CD4-positive, alpha-beta T cell treated with Interleukin-2 at 100 ng/mL for 4 hours (primary cell): ENCODE results near the gene VPS39.

ENCODE experiments used
- DNase-seq: peaks from one replicate; pipeline ENCODE4 v3.0.0-alpha.2; 2020; ENCODE audit warnings: low spot score

VPS39 gene

DNA sequence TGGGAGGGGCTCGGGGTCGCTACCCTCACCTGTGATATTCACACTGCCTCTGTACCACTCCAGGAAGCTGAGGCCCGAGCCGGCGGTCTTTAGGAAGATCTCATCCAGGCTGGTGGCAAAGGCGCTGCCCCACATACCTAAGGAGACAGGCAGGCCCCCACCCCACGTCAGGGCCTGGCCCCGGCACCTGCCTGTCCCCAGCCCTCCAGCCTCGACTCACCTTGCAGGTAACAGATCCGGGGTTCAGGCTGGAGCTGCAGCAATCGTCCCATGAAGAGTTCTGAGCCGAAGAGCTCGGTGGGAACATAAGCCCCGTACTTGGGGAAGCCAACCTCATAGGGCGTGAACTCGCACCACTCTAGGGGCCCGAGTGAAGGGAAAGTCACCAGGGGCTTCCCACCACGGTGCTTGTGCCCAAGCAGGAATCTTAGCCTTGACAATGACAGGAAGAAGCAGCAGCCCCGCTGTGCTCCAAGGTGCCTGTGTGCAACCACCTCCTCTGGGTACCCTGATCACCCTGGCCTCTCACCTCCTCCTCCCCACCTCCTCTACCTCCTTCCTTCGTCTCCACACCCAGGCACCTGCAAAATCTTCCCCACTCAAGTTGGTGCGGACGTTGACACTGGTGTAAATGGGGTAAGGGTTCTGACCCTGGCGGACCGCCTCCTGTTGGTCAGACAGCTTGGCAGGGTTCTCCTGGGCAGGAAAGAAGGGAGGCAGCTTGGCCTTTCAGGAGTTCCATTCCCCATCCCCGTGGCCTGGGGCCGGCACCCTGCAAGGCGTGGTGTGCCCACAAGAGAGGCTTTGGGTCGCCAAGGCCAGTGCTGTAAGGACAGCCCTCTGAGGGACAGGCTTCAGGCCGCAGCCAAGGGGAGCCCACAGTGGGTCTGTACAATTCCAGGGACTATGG, 62.3 kb downstream of the VPS39 start:
- DNase-seq, result no peak

DNA sequence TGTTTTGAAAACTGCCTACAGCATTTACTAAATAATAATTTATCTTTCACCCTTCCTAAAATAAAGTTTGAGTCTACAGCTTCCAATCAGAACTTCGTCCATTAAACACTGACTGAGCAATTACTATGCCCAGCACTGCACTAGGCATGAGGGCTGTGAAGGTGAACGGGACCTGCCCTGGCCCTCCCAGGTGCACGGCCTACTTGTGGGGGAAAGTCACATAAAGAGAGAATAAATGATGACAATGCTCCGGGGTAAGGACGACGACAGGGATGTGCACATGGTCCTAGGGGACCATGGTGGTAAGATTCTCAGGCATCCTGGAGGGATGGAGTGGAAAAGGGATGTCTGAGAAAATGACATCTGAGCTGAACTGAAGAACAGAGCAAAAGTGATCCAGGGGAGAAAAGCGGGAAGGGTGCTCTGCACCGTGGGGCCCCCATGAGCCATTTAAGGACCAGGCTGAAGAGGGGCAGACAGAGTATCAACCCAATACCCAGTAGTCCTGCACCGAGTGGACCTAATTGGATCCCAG, 63.2 kb downstream of the VPS39 start:
- no peak for DNase-seq

DNA sequence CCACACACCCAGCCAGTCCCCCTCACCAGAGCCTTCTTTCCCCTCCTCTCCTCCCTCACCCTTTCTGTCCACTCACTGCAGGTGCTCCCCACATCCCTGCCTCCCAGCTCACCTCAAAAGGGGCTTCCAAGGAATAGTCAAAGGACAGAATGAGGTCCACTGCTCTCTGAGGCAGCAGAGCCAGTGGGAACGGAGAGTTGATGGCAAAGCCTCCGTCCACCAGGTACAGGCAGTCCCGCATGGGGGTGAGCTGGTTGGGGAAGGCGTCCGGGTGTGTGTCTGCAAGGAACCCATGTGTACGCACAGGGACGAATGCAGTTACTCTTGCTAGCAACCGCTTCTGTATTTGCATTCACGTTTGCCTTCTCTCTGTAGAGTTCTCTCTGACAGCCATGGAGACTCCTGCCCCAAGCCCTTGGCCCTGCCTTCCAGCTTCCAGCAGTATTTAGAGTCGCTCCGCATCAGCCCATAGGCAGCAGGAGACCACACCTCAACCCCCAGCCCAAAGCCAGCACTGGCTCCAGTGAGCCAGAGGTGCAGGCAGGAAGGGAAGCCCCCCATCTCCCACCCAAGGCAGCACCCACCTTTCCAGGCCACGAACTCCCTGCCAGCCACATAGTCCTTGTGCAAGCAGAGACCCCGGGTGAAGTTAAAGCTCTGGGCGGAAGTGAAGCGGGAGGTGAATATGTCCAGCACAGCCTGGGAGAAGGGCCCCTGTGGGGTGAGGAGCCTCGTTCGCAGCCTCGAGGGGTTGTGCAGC, 64.1 kb downstream of the VPS39 start:
- DNase-seq, result no peak

DNA sequence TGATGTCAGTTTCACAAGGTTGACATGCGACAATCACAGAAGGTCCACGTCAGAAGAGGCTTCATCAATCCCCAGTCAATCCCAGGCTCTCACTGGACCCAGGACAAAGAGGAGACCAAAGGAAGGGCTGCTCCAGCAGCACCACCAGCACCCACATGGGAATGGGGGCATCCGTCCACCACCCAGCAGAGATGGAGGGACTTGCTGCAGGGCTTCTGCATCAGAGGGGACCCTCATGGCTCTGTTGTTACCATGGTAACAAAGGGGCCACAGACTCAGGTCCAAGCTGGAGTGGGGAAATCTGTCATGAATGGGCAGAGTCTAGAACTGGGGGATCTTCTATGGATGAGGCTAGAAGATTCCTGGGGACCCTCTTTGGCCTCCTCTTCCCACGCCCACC, 64.7 kb downstream of the VPS39 start:
- DNase-seq, result no peak

DNA sequence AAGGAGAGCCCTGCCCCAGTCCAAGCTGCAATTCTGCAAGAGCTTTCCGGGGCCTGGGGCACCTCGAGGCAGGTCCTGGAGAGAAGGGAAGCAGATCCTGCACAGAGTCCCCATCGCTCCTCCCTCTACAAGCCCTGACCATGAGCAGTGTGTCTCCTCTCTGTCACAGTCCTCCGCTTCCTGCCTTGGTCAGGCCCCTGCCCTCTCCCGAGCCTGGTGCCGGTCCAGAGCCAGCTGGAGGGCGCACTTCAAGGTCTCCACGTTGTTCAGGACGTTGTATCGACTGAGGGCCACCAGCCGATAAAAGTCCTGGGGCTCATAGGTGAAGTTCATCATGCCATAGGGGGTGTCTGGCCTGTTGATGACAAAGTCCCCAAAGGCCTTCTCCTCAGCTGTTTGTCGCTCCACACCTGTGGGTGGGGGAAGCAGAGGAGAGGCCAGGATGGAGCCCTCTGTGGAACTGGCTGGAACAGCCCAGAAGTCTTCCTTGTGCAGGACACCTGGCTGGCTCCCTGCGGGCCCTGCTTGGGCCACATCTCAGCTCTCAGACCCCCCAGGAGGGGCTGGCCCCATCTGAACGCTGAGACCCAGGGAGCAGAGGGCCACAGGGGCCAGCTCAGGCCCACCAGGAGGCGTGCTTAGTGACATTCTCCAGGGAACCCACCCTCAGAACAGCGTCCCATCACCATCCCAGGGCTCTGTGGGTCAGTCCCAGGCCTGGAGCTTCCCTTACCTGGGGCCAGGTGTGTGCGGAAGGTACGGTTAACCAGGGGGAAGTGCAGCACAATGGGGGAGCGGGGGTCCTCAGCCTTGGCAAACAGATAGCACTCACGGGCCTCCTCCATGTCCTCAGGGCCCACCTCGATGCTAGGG, 66.1 kb downstream of the VPS39 start:
- DNase-seq, result no peak

DNA sequence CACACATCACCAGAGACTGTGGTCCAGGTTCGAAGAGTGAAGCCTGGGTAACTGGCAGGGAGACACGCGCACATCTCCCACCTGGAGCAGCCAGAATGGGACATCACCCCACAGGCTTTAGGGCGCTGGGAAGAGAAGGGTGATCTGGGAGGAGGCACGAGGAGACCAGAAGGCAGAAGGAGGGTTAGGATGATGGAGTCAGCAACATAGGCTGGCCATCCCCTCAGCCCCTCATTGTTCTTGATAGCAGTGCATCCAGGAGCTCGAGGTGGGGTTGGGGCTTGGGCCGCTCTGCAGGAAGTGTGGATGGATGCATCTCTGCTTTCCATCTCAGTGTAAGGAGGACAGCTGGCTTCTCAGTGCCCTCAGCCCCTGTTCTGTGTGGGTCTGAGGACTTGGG, 66.9 kb downstream of the VPS39 start:
- no peak for DNase-seq

DNA sequence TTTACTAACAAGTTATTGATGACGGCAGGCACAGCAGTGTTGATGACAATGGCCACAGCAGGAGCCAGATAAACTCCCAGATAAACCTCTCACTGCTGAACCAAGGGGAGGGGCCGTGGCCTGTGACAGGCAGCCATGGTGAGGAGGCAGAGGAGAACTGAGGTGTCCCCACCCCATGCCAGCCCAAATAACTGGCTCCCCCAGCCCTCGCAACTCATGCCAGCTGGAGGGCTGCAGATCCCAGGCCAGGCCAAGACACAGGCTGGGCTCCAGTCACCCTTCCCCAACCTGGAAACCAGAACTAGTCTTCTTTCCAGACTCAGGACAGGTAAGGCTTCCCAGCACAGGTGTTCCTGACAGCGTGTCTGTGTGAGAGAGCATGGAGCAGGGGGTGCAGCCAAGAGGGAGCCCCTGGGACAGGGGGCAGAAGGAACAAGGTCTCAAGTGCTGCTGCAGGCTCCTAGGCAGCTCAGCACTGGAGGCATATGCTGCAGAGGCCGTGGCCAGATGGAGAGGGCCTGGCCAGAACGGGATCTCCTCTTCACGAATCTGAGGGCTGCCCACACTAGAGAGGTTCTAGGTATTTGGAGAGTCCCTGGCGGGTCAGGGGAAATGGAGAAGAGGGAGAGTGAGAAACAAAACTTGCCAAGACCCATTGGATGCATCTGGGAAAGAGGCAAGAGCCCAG, 67.6 kb downstream of the VPS39 start:
- DNase-seq, result no peak

DNA sequence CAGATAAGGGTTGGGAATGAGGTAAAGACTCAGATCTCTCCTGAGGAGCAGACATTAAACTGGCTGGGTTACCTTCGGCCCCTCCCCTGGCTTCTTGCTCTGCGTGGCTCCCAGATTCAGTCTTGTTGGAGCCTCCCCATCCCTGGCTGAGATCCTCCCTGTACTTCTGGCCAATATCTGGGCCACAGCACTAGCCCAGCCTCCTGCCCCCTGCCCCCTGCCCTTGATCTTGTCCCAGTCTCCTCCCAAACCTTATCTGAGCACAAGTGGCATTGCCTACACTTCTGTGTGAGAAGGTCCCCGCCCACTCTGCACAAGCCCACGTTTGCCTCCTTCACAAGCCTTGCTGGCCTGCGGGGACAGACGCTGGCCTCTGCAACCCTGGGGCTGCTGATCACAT, 68.5 kb downstream of the VPS39 start:
- no peak for DNase-seq

DNA sequence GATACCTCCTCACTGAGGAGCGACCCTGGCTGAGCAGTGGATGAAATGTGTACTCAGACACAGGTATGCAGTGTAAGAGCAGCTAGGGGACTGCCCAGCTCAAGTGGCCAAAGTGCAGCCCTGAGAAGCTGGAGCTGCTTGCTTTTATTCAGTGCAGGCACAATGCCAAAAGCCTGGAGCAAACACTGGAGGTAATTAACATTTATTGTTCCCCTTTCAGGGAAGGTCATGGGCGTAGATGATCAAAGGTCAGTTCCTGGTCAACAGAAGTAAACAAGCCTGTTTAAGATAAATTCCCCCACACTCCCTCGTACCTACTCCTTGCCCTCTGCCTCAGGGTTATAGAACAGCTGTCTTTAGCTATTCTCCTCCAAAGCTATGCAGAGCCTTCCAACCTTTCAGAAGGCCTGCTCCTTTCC, 69.1 kb downstream of the VPS39 start:
- no peak for DNase-seq

DNA sequence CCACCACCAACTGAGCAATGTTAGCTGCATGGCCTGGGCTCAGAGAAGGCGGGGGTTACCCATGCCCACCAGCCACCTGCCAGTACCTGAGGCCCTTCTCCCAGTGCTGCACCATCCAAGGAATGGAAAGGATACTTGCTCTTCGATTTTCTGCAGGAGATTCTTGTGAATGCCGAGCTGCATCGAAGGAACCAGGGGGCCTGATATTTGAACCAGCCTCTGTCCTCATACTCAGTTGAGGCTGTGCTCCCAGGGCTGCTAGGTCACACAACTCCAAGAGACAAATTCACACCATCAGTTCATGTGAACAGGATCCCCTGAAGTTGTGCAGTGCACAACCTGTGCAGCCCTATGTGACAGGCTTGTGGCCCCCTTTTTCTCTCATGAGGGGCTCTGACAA, 69.7 kb downstream of the VPS39 start:
- no peak for DNase-seq

DNA sequence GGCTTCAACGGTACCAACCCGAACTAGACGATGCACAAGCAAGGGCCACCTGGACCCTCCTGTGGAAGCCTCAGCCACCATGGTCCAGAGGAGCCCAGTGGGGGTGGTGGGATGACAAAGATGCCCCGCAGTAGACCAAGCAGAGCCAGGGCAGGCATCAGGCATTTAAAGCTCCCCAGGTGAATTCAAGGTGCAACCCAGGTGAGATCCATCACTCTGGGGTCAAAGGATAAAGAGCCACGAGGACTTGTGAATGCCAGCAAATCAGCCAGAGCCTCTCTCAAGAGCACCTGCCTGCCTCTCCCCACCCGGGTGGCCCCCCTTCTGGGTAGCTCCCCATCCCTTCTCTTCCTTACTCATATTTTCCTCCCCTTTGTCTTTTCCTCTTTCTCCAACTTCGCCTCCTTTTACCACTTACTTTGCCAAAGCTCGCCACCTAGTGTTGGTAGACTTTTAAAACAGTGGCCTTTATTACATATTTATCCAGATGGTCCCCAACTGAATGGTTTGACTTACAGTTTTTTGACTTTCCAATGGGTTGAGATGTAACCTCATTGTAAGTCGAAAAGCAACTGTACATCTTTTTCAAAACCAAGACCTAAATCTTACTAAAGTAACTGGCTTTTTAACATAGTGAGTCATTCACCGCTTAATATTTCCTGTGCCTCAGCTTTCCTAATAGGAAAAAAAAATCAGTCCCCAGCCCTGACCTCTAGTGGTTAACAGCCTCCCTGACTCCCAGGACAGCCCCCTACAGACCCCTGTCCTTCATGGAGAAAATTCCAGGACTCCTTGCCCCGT, 70.4 kb downstream of the VPS39 start:
- peak; percentile 36 for DNase-seq

DNA sequence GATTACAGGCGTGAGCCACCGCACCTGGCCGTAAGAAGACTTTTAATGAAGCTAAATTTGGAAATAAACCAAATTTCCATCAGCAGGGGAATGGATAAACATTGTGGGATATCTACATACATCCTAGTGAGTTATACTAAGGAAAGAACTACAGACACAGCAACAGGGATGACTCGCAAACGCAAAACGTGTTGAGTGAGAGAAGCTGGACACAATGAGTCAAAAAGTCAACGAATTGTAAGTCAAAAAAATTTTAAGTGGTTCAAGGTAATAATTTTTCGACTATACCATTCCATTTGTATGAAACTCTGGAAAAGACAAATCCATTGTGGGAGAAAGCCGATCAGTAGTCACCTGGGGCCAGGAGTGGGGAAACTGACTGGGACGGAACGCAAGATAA, 71.6 kb downstream of the VPS39 start:
- no peak for DNase-seq

DNA sequence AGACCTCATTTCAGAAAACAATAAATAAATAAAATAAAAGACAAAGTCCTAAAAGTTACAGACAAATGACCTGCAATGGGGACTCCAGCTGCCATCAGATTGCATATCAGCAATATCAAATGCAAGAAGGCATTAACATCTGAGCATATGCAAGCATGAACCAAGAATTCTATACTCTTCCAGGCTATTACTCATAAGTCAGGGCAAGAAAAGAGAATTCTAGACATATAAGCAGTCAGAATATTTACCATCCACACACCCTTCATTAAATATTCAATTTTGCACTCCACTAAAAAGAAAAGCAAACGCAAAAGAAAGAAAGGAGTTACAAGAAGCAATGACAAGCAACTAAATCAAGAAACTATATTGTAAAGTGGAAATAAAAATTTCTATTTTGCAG, 72.8 kb downstream of the VPS39 start:
- no peak for DNase-seq

DNA sequence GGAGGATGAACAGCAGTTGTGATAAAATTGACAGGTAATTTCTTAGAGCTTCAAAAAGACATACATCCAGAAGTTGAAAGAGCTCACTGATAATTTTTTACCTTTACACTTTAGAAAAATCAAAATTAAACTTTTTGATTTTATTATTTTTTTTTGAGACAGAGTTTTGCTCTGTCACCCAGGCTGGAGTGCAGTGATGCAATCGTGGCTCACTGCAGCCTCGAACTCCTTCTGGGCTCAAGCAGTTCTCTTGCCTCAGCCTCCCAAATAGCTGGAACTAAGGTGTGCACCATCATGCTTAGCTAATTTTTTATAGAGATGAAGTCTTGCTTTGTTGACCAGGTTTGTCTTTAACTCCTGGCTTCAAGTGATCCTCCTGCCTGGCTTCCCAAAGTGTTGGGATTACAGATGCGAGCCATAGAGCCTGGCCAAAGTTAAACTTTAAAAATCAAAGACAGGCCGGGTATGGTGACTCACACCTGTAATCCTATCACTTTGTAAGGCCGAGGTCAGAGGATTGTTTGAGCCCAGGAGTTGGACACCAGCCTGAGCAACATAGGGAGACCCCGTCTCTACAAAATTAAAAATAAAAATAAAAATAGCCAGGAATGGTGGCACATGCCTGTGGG, 73.4 kb downstream of the VPS39 start:
- no peak for DNase-seq

DNA sequence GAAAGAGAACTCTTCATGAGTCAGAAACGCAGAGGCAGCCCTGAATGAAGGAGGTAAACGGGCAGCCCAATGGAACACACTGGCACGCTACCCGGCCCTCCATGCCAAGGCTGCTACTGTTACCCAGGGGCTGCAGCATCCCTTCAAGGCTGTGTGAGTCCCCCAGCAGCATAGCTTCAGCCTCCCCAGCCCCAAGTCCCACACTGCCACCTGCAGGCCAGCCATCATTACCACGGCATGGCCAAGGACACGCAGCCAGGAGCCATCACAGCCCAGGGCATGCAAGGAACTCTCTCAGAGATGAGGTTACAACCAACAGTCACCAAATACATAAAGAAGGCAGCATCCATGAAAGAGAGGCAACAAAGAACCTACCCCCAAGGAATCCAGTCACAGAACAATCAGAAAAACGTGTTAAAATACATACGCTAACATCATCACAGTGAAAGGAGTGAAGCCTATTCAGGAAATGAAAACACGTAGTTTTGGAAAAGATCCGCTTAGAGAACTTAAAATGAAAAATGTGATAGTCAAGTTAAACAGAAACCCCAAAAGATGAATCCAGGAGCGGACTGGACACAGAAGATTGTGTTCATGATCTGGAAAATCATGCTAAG, 74.1 kb downstream of the VPS39 start:
- DNase-seq, result peak; percentile 27

DNA sequence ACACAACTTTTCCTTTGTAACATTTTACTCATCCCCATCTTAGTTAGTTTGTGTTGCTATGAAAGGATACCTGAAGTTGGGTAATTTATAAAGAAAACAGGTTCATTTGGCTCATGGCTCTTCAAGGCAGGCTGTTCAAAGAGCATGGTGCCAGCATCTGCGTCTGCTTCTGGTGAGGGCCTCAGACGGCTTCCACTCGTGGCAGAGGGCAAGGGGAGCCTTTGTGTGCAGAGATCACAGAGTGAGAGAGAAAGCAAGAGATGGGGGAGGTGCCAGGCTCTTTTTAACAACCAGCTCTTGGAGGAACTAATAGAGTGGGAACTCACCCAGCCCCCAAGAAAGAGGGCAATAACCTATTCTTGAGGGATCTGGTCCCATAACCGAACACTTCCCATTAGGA, 74.7 kb downstream of the VPS39 start:
- no peak for DNase-seq

DNA sequence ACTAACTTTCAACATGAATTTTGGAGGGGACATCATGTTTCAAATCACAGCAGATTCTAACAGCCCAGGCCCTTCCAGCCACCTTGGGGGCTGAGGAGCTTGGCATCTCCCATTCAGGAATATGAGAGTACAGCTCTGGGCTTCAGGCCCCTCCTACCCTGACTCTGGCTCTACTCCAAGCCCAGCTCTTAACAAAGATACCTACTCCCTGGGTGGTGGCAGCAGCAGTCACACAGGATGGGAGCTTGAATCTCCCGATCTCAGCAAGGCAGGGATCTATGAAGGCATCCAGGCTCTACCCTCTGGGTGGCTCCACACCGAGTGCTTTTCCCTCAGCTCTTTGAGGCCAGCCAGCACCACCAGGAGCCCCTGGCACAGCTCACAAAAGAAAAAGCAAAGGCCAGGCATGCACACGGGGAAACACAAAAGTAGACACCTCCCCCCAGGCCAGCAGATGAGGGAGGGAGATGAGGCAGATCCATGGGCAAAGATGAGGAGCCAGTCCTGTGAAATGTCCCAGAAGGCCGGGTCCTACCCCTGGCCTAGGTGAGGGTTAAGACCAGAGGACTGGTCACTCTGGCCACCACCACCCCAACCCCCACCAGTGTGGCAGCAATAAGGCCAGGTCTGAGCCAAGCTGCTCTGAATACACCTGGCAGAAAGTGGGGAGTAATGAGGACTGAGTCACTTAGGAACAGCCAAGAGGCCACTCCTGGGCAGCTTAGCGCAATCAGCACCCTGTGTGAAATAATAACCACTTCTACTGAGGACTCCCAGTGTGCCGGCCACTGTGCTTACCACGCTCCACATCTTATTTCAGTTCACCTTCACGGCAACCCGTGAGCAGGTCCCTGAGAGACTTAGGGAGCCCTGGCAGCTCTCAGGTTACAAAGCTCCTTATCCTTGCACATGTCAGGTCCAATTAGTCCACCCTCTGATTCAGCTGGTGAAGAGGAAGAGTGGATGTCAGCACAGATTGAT, 76.0 kb downstream of the VPS39 start:
- DNase-seq, result no peak

DNA sequence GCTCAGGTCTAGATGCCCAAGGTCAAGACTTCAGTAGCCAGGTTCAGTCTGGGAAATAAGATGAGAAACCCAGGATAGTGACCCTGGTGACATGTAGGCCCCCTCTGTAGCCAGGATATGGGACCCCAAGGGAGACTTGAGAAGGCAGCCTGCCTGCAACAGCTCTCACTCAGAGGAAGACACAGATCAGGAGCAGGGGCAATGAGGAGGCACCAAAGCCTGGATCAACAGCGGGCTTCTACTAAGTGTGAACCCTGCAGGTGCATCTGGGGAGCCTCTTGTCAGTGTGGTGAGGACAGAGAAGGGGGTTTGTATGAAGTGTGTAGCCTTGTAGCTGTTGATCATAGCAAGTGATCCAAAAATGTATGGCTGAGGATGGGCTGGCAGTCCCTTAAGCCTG, 77.1 kb downstream of the VPS39 start:
- DNase-seq, result no peak
